GM12872 (cell line): ENCODE results near the gene SLX9.

Experiments
- CTCF ChIP-seq: IDR thresholded peaks from 3 replicates; pipeline ENCODE4 v1.5.1; 2011; ENCODE audit warnings: low read depth, mild to moderate bottlenecking, low read length, moderate library complexity; ENCODE audit not compliant: insufficient read depth

The SLX9 gene

GRCh38 chr21:44935533-44935927, 4.3 kb upstream of the SLX9 start:
- TF ChIP-seq CTCF: no peak

DNA sequence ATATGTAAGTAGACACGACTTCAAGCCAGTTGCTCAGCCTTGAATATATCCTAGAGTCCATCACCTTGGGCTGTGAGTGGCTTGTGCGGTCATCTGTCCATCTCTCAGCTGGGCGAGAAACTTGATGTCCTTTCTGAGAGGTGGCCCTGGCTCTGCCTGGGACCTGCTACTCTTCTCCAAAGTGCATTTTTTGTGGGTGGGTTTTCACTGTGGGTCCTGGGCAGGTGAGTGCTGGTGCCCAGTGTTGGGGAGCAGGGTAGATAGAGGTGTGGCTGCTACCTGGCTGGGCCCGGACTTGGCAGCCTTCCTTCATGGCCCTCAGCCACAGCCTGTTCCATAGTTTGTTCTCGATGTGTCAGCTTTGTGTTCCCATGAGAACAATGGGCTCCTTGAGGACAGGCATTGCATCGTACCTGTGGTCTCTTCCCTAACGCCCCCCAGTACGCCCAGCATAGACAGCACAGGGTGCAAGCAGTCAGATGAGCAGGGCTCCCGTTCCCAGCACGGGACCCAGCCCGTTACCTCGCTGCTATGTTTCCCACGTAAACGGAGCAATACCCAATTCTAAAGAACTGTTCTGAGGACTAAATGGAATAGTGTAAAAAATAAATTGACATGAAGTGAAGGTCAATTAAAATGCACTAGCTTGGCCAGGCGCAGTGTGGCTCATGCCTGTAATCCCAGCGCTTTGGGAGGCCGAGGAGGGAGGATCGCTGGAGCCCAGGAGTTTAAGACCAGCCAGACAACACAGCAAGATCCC, 877 bp upstream of the SLX9 start:
- TF ChIP-seq CTCF: no peak

GRCh38 chr21:44940116-44940631, 345 bp downstream of the SLX9 start:
- no peak for TF ChIP-seq CTCF

DNA sequence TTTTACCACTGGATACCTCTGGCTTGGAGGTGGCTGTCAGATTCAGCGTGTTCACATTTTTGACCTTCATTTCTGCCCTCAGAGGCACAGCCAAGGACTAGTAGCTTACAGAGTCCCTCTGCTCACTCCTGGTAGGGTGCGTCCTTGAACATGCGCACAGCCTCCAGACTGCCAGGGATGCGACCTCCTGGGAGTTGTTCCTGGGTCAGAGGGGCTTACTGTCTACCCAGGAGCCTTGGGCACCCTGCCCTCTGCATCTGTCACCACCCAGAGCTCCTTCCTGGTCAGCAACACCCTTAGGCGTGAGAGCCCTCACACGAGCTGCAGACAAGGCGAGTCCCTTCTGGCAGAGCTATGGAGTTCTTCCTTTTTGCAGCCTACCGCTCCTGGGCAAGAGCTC, 1.7 kb downstream of the SLX9 start:
- no peak for TF ChIP-seq CTCF

GRCh38 chr21:44942566-44942965, 2.7 kb downstream of the SLX9 start:
- TF ChIP-seq CTCF: no peak

DNA sequence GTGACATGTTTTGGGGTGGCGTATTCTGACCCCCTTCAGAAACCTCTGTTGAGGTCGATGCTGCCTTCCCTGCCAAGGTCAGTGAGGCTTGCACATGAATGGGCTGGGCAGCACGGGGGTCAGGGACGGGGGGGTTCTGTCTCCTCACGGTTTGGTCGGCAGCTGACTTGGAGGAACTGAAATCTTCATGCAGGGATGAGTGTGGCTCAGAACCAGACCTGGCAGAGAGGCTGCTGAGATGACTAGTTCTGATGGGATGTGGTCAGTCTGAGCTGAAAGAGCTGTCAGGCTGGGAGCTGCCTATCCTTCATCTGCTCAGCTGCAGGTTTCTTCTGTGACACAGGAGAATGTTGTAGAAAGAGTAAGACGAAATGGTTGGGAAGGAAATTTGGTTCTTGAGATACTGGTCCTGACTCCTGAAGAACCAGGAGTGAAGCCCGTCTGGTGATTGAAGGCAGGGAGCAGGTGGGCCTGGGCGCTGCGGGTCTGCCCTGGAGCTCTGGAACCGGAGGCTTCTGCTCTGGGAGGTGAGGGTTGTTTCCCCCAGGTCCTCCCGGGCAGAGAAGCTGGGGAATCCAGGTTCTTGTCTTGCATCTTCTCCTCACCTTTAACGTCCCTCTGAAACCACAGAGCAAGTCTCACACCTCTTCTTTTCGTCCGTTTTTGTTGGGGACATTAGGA, 3.3 kb downstream of the SLX9 start:
- TF ChIP-seq CTCF: no peak

DNA sequence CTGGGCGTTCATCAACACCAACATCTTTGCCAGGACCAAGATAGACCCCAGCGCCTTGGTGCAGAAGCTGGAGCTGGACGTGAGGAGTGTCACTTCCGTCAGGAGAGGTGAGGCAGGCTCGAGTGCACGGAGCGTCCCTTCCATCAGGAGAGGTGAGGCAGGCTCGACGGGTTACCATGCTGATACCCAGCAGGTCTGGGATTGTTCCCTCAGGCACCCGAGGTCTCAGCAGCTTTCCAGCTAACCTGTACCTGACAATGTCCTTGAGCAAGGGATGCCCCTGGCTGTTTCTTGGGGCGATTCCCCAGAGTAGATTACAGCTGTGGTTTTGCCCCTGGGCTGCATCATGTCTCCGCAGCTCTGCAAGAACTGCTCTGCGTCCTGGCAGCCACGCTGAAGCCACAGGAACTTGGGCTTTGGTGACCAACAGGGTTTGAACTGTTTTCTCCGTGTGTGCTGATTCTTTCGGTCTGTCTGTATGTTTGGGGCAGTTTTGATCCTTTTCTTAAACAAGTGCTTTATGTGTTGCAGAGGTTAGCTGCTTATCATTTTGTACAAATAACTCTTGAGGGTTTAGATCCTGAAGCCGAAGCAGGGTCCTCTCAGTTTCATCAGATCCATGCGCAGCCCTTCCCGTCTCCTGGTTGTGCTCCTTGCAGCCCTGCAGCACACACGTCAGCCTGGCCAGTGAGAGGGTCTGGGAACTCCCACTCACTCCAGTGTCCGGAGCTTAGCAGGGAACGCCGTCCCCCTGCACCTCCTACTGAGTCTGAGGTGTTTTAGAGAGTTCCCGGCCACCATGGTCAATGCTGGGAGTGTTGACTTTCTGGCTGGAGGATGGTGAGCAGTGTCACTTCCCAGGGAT, 4.1 kb downstream of the SLX9 start:
- TF ChIP-seq CTCF: no peak
